ENCODE results near the gene ONECUT3. TPM values are rescaled to one million over a fixed set of nuclear protein-coding genes. Genes with fewer than 3 reads are reported as not detected.
A peak's percentile ranks its signal among the peaks of the same experiment; 100 is the strongest.

ONECUT3 gene
- polyA plus RNA-seq, 1 of the 3 experiments (the other 2 are of a cell fraction), result not detected

- Histone ChIP-seq H3F3A (replicated peaks; ENCODE audit: insufficient read depth) (peaks cover 3% of the 10 kb centered on the region), H3K27me3 (ENCODE audit: insufficient read depth) (peaks cover 79% of the 10 kb centered on the region), H3K27ac (ENCODE audit: low read depth in 2 of 2, low read length in 1 of 2) (no peak overlapping the region), H3K9me2 (no peaks in the 10 kb centered on the region), H3K9me3 (peaks cover 6% of the 10 kb centered on the region; the same call in 1 of the 2 replicates), H4K20me1 (ENCODE audit: insufficient read depth) (no peaks in the 10 kb centered on the region), H2AFZ (ENCODE audit: low read depth) (no peak overlapping the region), H3K36me3 (replicated peaks in 1 of 2; ENCODE audit: control insufficient read depth in 1 of 2, insufficient read depth in 2 of 2, low read length in 1 of 2) (no peaks in the 10 kb centered on the region), H3K4me3 (ENCODE audit: low read depth in 2 of 2, low read length in 1 of 2) (no peak overlapping the region), H3K9ac (no peak overlapping the region), H3K79me2 (ENCODE audit: insufficient read depth) (no peaks in the 10 kb centered on the region), H3K4me1 (ENCODE audit: control insufficient read depth in 1 of 2, insufficient read depth in 2 of 2, low read depth in 1 of 2, low read length in 1 of 2) (no peaks in the 10 kb centered on the region), H3K4me2 (no peak overlapping the region)
- TF ChIP-seq RFX5 (IDR thresholded peaks at IDR 0.05; ENCODE audit: low read length) (no peak), GATA2 (CRISPR knock-in tag; IDR thresholded peaks at IDR 0.05) (no peak), TEAD4 (IDR thresholded peaks at IDR 0.05; ENCODE audit: borderline replicate concordance, insufficient read depth) (no peak), SMC3 (IDR thresholded peaks at IDR 0.05; ENCODE audit: low read depth, low read length) (no peak), ZBTB33 (IDR thresholded peaks at IDR 0.05; ENCODE audit: borderline replicate concordance, low read depth) (no peak), JUND (IDR thresholded peaks at IDR 0.05) (no peak), YY1 (IDR thresholded peaks at IDR 0.05; ENCODE audit: low read depth) (no peak), POLR2AphosphoS5 (IDR thresholded peaks at IDR 0.05; ENCODE audit: low read depth, low read length) (no peak), MXI1 (IDR thresholded peaks at IDR 0.05; ENCODE audit: low read depth, low read length) (no peak), FOSL2 (IDR thresholded peaks at IDR 0.05; ENCODE audit: borderline replicate concordance, low read depth) (no peak), FOXJ3 (CRISPR knock-in tag; IDR thresholded peaks at IDR 0.05) (no peak), FOXM1 (IDR thresholded peaks at IDR 0.05; ENCODE audit: low read depth) (no peak), TAF1 (IDR thresholded peaks at IDR 0.05; ENCODE audit: borderline replicate concordance, low read depth, low read length) (no peak)
- TF ChIP-seq, protein P1, sequence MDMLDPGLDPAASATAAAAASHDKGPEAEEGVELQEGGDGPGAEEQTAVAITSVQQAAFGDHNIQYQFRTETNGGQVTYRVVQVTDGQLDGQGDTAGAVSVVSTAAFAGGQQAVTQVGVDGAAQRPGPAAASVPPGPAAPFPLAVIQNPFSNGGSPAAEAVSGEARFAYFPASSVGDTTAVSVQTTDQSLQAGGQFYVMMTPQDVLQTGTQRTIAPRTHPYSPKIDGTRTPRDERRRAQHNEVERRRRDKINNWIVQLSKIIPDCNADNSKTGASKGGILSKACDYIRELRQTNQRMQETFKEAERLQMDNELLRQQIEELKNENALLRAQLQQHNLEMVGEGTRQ (IDR thresholded peaks at IDR 0.05; ENCODE audit: borderline replicate concordance, low read depth, low read length), result no peak
- TF ChIP-seq, protein P2, sequence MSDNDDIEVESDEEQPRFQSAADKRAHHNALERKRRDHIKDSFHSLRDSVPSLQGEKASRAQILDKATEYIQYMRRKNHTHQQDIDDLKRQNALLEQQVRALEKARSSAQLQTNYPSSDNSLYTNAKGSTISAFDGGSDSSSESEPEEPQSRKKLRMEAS (IDR thresholded peaks at IDR 0.05; ENCODE audit: low read depth), result no peak
- POLR2A ChIA-PET, result no interaction called here
- 38% methylated on average over 10 of the region's 10 CpGs for WGBS (ENCODE audit: low lambda C conversion rate)
- no peak for DNase-seq
- CTCF ChIA-PET, result interaction anchor here (1.4 to 11.8 kb wide), 5 partner anchors 10 to 105 kb away, joined by 4 to 143 read pairs (median 7); no protein-coding TSS in a partner anchor
Observed at GRCh38 chr19:1777149-1777548, 23.8 kb downstream of the ONECUT3 start.

GRCh38 chr19:1779574-1779973 lies 26.3 kb downstream of the ONECUT3 start:
- Histone ChIP-seq H3K9me3 (peaks cover 6% of the 10 kb centered on the region; the same call in 1 of the 2 replicates), H3K9ac (no peak overlapping the region), H3K79me2 (ENCODE audit: insufficient read depth) (no peaks in the 10 kb centered on the region), H2AFZ (ENCODE audit: low read depth) (no peak overlapping the region), H3K4me1 (ENCODE audit: control insufficient read depth in 1 of 2, insufficient read depth in 2 of 2, low read depth in 1 of 2, low read length in 1 of 2) (no peaks in the 10 kb centered on the region), H4K20me1 (ENCODE audit: insufficient read depth) (no peaks in the 10 kb centered on the region), H3F3A (replicated peaks; ENCODE audit: insufficient read depth) (no peaks in the 10 kb centered on the region), H3K9me2 (no peaks in the 10 kb centered on the region), H3K27me3 (ENCODE audit: insufficient read depth) (peaks cover 80% of the 10 kb centered on the region), H3K36me3 (replicated peaks in 1 of 2; ENCODE audit: control insufficient read depth in 1 of 2, insufficient read depth in 2 of 2, low read length in 1 of 2) (no peaks in the 10 kb centered on the region), H3K4me3 (ENCODE audit: low read depth in 2 of 2, low read length in 1 of 2) (no peak overlapping the region), H3K27ac (ENCODE audit: low read depth in 2 of 2, low read length in 1 of 2) (no peak overlapping the region), H3K4me2 (peak overlapping the region; percentile 41)
- CTCF ChIA-PET, result interaction anchor here (1.0 to 11.8 kb wide), 6 partner anchors 13 to 233 kb away, joined by 3 to 143 read pairs (median 16); no protein-coding TSS in a partner anchor
- POLR2A ChIA-PET, result no interaction called here
- DNase-seq, result no peak
- WGBS (ENCODE audit: low lambda C conversion rate), result 5% methylated on average over 16 of the region's 16 CpGs
- no peak for TF ChIP-seq GABPA (IDR thresholded peaks at IDR 0.05; ENCODE audit: low read depth)
